Prostate gland (tissue), 2 donors: ENCODE data around the gene MCM3AP.

Experiments
- POLR2A ChIP-seq: fragments of 450-650 bp; IDR thresholded peaks from one replicate; pipeline ENCODE4 v1.6.1; 2016; ENCODE audit warnings: antibody characterized with exemption, mild to moderate bottlenecking
- POLR2AphosphoS5 ChIP-seq: sonication (generic); formaldehyde crosslinking; IDR thresholded peaks from one replicate; pipeline ENCODE4 v1.6.1; 2017; ENCODE audit warnings: antibody characterized with exemption
- TF ChIP-seq, protein P1 (sequence below), 4 experiments: fragments of 200-600 bp in 2 of 4; fragments of 450-650 bp in 2 of 4; sonication (generic) in 2 of 4; IDR thresholded peaks; 1 replicate in 3 of 4; 2 replicates in 1 of 4; pipeline ENCODE4 v1.5.1; 2016 to 2019; ENCODE audit warnings: antibody characterized with exemption in 4 of 4, mild to moderate bottlenecking in 2 of 4, moderate library complexity in 2 of 4

DNA sequence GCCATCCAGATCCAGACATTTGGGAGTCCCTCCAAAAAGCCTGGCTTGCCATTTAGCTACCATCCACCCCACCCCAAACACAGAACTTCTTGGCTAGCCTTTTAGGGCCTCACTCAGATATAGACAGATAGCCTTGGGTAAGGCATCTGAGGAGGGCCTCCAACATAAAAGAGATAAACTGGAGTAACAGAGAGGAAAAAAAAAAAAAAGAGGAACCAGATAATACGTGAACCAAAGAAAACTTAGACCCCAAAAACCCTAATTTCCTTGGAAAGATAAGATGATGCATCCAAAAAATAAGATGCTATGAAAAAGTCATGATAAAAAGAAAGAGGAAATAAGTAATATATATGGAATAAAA, 37.0 kb downstream of the MCM3AP start:
- TF ChIP-seq, protein P1, sequence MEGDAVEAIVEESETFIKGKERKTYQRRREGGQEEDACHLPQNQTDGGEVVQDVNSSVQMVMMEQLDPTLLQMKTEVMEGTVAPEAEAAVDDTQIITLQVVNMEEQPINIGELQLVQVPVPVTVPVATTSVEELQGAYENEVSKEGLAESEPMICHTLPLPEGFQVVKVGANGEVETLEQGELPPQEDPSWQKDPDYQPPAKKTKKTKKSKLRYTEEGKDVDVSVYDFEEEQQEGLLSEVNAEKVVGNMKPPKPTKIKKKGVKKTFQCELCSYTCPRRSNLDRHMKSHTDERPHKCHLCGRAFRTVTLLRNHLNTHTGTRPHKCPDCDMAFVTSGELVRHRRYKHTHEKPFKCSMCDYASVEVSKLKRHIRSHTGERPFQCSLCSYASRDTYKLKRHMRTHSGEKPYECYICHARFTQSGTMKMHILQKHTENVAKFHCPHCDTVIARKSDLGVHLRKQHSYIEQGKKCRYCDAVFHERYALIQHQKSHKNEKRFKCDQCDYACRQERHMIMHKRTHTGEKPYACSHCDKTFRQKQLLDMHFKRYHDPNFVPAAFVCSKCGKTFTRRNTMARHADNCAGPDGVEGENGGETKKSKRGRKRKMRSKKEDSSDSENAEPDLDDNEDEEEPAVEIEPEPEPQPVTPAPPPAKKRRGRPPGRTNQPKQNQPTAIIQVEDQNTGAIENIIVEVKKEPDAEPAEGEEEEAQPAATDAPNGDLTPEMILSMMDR (IDR thresholded peaks at IDR 0.05), result no peak
- TF ChIP-seq POLR2A (no peak), POLR2AphosphoS5 (no peak)
